ENCODE data around the gene PTPN12.
"Not testable (repeated sequence)": the region's sequence is repeated elsewhere in the genome, so short reads cannot be mapped to it uniquely, and the experiment has no call there.

Gene PTPN12

GRCh38 chr7:77537136-77537777 is at the start of gene PTPN12:
PTPN12 (plus strand) TSS chr7:77537295; CDS start chr7:77537547, 252 bp downstream.
- H3K9ac ChIP-seq (ENCODE audit: low read length), result peak within 1 kb of the TSS; percentile 92
- peaks cover 9% of the 10 kb centered on the region for H3K4me1 ChIP-seq (ENCODE audit: control insufficient read depth, insufficient read depth, low read length)
- H3K27me3 ChIP-seq (ENCODE audit: control insufficient read depth, insufficient read depth, low read length), result no peaks in the 10 kb centered on the region
- peak within 1 kb of the TSS; percentile 71 for H3K4me3 ChIP-seq (ENCODE audit: low read length)
- H3K36me3 ChIP-seq (ENCODE audit: control insufficient read depth, insufficient read depth, low read length), result no peaks in the 10 kb centered on the region
- no peaks in the 10 kb centered on the region for H3K9me3 ChIP-seq (ENCODE audit: control insufficient read depth, low read length)

DNA sequence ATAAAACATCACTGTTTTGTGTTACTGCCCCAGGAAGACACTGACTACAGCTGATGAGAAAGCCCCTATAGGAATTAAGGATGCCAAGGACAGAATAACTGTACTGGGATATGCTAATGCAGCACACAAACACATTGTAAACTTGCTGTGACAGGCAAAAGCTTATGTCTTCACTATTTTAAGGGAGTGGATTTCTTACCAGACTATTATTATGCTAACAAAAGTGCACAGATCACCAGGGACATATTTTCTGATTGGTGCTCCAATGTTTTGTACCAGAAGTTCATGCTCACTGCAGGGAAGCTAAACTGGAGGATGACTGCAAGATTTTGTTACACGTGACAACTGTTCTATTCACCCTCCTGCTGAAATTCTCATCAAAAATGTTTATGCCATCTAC is 48.1 kb upstream of the PTPN12 start:
- no peaks in the 10 kb centered on the region for H3K4me1 ChIP-seq (ENCODE audit: control insufficient read depth, insufficient read depth, low read length)
- H3K36me3 ChIP-seq (ENCODE audit: control insufficient read depth, insufficient read depth, low read length), result no peaks in the 10 kb centered on the region
- H3K9me3 ChIP-seq (ENCODE audit: control insufficient read depth, low read length), result no peaks in the 10 kb centered on the region
- H3K9ac ChIP-seq (ENCODE audit: low read length), result no peak overlapping the region
- no peaks in the 10 kb centered on the region for H3K27me3 ChIP-seq (ENCODE audit: control insufficient read depth, insufficient read depth, low read length)
- H3K4me3 ChIP-seq (ENCODE audit: low read length), result no peak overlapping the region

DNA sequence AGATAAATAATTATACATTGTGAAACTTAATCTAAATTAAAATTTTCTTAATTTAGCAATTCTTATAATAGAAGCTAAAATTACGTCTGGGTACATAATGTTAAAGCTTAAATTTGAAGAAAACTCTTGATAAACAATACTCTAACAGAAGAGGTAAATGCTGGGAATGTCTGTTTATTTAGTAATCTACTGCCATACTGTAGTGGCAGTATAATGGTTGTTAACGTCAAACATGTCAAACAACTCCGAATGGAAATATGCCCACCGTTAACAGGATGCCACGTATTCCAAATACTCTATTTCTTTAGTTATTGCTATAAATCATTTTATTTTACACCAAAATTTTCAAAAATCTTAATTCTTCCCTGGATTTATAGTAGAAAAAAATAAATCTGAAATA is 40.0 kb upstream of the PTPN12 start:
- no peak overlapping the region for H3K9ac ChIP-seq (ENCODE audit: low read length)
- H3K36me3 ChIP-seq (ENCODE audit: control insufficient read depth, insufficient read depth, low read length), result no peaks in the 10 kb centered on the region
- H3K4me1 ChIP-seq (ENCODE audit: control insufficient read depth, insufficient read depth, low read length), result no peaks in the 10 kb centered on the region

DNA sequence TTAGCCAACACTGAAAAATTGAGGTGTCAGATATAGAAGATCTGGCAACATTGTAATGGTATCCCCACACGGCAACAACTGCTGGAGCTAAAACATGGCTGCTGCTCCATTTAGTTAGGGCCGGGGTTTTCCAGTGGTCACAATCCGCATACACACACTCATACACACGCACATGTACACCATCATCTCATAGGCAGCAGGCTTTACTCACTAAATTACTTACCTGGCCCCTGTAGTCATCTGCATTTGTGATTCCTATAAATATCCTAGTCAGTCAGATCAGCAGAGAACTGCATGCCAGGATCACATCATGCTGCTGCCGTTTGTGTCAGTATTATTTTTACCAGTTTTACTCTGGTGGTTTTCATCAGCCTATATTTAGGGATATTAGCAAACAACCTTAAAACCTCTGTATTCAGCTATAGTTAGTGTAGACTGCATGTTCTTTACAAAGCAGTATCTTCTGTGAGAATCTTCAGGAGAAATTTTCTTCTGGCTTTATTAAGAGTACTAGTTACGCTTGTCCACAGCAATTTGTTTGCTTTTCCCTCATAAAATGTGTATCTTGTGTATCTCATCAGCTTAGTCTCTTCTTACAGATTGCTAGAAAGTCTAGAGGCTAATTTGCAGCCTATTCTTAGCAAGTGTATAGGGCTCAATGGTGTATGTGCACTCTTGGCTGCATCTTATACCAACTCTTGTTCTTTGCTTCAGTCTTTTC is 38.3 kb upstream of the PTPN12 start:
- Histone ChIP-seq H3K9ac (ENCODE audit: low read length) (no peak overlapping the region), H3K4me3 (ENCODE audit: low read length) (no peak overlapping the region), H3K27me3 (ENCODE audit: control insufficient read depth, insufficient read depth, low read length) (no peaks in the 10 kb centered on the region), H3K9me3 (ENCODE audit: control insufficient read depth, low read length) (no peaks in the 10 kb centered on the region), H3K4me1 (ENCODE audit: control insufficient read depth, insufficient read depth, low read length) (no peaks in the 10 kb centered on the region), H3K36me3 (ENCODE audit: control insufficient read depth, insufficient read depth, low read length) (no peaks in the 10 kb centered on the region)

More for the DNA sequence above, 40.0 kb upstream of the PTPN12 start:
- H3K27me3 ChIP-seq (ENCODE audit: control insufficient read depth, insufficient read depth, low read length), result no peaks in the 10 kb centered on the region
- H3K9me3 ChIP-seq (ENCODE audit: control insufficient read depth, low read length), result no peaks in the 10 kb centered on the region
- H3K4me3 ChIP-seq (ENCODE audit: low read length), result no peak overlapping the region

DNA sequence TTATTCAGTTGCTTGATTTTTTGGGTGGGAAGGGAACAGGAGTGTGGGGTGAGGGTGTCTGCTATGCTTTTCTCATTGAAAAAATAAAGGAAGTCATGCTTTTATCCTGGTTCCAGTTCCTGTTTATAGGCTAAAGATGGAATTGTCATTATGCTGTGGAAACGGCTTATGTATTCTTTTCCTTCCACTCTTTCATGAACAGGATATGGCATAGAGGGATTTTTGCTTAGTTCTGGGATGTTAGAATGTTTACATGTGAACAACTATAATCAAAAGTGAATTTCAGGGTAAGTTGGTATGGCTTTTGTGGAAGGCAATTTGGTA is 35.9 kb upstream of the PTPN12 start:
- no peaks in the 10 kb centered on the region for H3K36me3 ChIP-seq (ENCODE audit: control insufficient read depth, insufficient read depth, low read length)
- H3K4me3 ChIP-seq (ENCODE audit: low read length), result no peak overlapping the region
- H3K27me3 ChIP-seq (ENCODE audit: control insufficient read depth, insufficient read depth, low read length), result no peaks in the 10 kb centered on the region
- H3K9me3 ChIP-seq (ENCODE audit: control insufficient read depth, low read length), result no peaks in the 10 kb centered on the region
- no peaks in the 10 kb centered on the region for H3K4me1 ChIP-seq (ENCODE audit: control insufficient read depth, insufficient read depth, low read length)
- H3K9ac ChIP-seq (ENCODE audit: low read length), result no peak overlapping the region

GRCh38 chr7:77504951-77505350 is 32.1 kb upstream of the PTPN12 start:
- Histone ChIP-seq H3K4me3 (ENCODE audit: low read length) (no peak overlapping the region), H3K36me3 (ENCODE audit: control insufficient read depth, insufficient read depth, low read length) (no peaks in the 10 kb centered on the region), H3K9ac (ENCODE audit: low read length) (no peak overlapping the region), H3K27me3 (ENCODE audit: control insufficient read depth, insufficient read depth, low read length) (no peaks in the 10 kb centered on the region), H3K9me3 (ENCODE audit: control insufficient read depth, low read length) (no peaks in the 10 kb centered on the region), H3K4me1 (ENCODE audit: control insufficient read depth, insufficient read depth, low read length) (no peaks in the 10 kb centered on the region)

- Histone ChIP-seq H3K4me3 (ENCODE audit: low read length) (no peak overlapping the region), H3K4me1 (ENCODE audit: control insufficient read depth, insufficient read depth, low read length) (no peaks in the 10 kb centered on the region), H3K36me3 (ENCODE audit: control insufficient read depth, insufficient read depth, low read length) (no peaks in the 10 kb centered on the region), H3K27me3 (ENCODE audit: control insufficient read depth, insufficient read depth, low read length) (no peaks in the 10 kb centered on the region), H3K9ac (ENCODE audit: low read length) (no peak overlapping the region), H3K9me3 (ENCODE audit: control insufficient read depth, low read length) (no peaks in the 10 kb centered on the region)
Observed at GRCh38 chr7:77506899-77507298, 30.2 kb upstream of the PTPN12 start.

GRCh38 chr7:77513002-77513670 is 24.0 kb upstream of the PTPN12 start:
- H3K9me3 ChIP-seq (ENCODE audit: control insufficient read depth, low read length); H3K4me3 ChIP-seq (ENCODE audit: low read length); H3K9ac ChIP-seq (ENCODE audit: low read length): not testable (repeated sequence)

GRCh38 chr7:77516085-77516484 is 21.0 kb upstream of the PTPN12 start:
- Histone ChIP-seq H3K4me3 (ENCODE audit: low read length) (no peak overlapping the region), H3K27me3 (ENCODE audit: control insufficient read depth, insufficient read depth, low read length) (no peaks in the 10 kb centered on the region), H3K9ac (ENCODE audit: low read length) (no peak overlapping the region), H3K9me3 (ENCODE audit: control insufficient read depth, low read length) (no peaks in the 10 kb centered on the region), H3K4me1 (ENCODE audit: control insufficient read depth, insufficient read depth, low read length) (no peaks in the 10 kb centered on the region), H3K36me3 (ENCODE audit: control insufficient read depth, insufficient read depth, low read length) (no peaks in the 10 kb centered on the region)

More at GRCh38 chr7:77513002-77513670, 24.0 kb upstream of the PTPN12 start:
- H3K27me3 ChIP-seq (ENCODE audit: control insufficient read depth, insufficient read depth, low read length); H3K36me3 ChIP-seq (ENCODE audit: control insufficient read depth, insufficient read depth, low read length); H3K4me1 ChIP-seq (ENCODE audit: control insufficient read depth, insufficient read depth, low read length): not testable (repeated sequence)

DNA sequence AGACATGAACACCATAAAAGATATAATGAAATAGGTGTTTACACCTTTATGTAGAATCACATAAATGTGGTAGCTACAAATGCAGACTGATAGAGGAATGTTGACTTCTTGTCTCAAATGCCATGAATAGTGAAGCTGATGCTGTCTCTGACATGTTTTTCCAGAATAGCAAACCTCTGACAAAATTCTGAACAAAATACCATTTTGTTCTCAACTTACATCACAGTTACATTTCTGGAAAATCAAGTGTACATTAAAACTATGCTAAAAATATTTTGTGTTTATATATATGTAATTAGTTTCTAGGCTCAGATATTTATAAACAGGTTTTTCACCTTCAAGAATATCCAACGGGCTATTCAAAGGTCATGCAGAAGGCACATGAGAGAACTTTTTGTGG is 16.8 kb upstream of the PTPN12 start:
- Histone ChIP-seq H3K36me3 (ENCODE audit: control insufficient read depth, insufficient read depth, low read length) (no peaks in the 10 kb centered on the region), H3K4me1 (ENCODE audit: control insufficient read depth, insufficient read depth, low read length) (no peaks in the 10 kb centered on the region), H3K9me3 (ENCODE audit: control insufficient read depth, low read length) (no peaks in the 10 kb centered on the region), H3K9ac (ENCODE audit: low read length) (no peak overlapping the region), H3K27me3 (ENCODE audit: control insufficient read depth, insufficient read depth, low read length) (no peaks in the 10 kb centered on the region), H3K4me3 (ENCODE audit: low read length) (no peak overlapping the region)

- not testable (repeated sequence) for H3K9ac ChIP-seq (ENCODE audit: low read length); H3K4me1 ChIP-seq (ENCODE audit: control insufficient read depth, insufficient read depth, low read length); H3K9me3 ChIP-seq (ENCODE audit: control insufficient read depth, low read length); H3K4me3 ChIP-seq (ENCODE audit: low read length); H3K27me3 ChIP-seq (ENCODE audit: control insufficient read depth, insufficient read depth, low read length); H3K36me3 ChIP-seq (ENCODE audit: control insufficient read depth, insufficient read depth, low read length)
Observed at GRCh38 chr7:77521537-77521936, 15.6 kb upstream of the PTPN12 start.

GRCh38 chr7:77524731-77525130 is 12.4 kb upstream of the PTPN12 start:
- H3K4me1 ChIP-seq (ENCODE audit: control insufficient read depth, insufficient read depth, low read length), result no peaks in the 10 kb centered on the region
- H3K4me3 ChIP-seq (ENCODE audit: low read length), result no peak overlapping the region
- H3K9me3 ChIP-seq (ENCODE audit: control insufficient read depth, low read length), result no peaks in the 10 kb centered on the region
- H3K36me3 ChIP-seq (ENCODE audit: control insufficient read depth, insufficient read depth, low read length), result no peaks in the 10 kb centered on the region
- H3K9ac ChIP-seq (ENCODE audit: low read length), result no peak overlapping the region
- no peaks in the 10 kb centered on the region for H3K27me3 ChIP-seq (ENCODE audit: control insufficient read depth, insufficient read depth, low read length)
